Esophagus muscularis mucosa (tissue), 3 donors: ENCODE data around the gene TRIB2.

Experiments used
- POLR2A ChIP-seq: fragments of 450-650 bp; IDR thresholded peaks from one replicate; pipeline ENCODE4 v1.6.1; 2017; ENCODE audit warnings: antibody characterized with exemption, moderate library complexity, mild to moderate bottlenecking, low read depth
- TF ChIP-seq, protein P1 (sequence below), 3 experiments: fragments of 200-600 bp in 2 of 3; fragments of 450-650 bp in 1 of 3; sonication (generic) in 2 of 3; IDR thresholded peaks; one replicate each; pipeline ENCODE4 v1.5.1; 2017 to 2019; ENCODE audit warnings: antibody characterized with exemption in 3 of 3, mild to moderate bottlenecking in 2 of 3, moderate library complexity in 1 of 3

DNA sequence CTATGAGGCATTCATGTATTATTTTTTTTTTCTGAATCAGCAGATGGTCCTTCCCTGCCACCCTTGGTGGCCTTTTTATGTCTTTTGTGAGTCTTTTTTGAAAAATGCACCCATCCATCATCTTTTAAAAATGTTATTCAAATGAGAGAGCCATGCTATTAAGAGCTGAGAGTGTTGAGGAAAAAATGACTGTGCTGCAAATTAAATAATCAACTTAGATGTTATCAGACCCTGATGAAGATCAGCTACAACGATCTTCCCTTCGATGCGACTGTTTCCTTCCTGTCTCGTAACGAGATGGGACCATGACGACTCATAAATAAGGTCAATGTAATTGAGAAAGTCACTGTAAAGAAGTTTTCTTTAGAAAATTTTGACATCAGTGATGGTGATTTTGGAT is 44.4 kb downstream of the TRIB2 start:
- TF ChIP-seq, protein P1, sequence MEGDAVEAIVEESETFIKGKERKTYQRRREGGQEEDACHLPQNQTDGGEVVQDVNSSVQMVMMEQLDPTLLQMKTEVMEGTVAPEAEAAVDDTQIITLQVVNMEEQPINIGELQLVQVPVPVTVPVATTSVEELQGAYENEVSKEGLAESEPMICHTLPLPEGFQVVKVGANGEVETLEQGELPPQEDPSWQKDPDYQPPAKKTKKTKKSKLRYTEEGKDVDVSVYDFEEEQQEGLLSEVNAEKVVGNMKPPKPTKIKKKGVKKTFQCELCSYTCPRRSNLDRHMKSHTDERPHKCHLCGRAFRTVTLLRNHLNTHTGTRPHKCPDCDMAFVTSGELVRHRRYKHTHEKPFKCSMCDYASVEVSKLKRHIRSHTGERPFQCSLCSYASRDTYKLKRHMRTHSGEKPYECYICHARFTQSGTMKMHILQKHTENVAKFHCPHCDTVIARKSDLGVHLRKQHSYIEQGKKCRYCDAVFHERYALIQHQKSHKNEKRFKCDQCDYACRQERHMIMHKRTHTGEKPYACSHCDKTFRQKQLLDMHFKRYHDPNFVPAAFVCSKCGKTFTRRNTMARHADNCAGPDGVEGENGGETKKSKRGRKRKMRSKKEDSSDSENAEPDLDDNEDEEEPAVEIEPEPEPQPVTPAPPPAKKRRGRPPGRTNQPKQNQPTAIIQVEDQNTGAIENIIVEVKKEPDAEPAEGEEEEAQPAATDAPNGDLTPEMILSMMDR (IDR thresholded peaks at IDR 0.05) = no peak
- TF ChIP-seq POLR2A = no peak
